Smooth muscle cell (in vitro differentiated cells): ENCODE results near the gene NKAIN2. TPM values are rescaled to one million over a fixed set of nuclear protein-coding genes. Genes with fewer than 3 reads are reported as not detected.

Experiments
- DNase-seq: peaks from one replicate; lab custom pipeline; 2025; ENCODE audit not compliant: unreplicated experiment; lab: John Stamatoyannopoulos, UW
- H2AFZ ChIP-seq: fragments of 200-600 bp; sonication (generic); 2 replicates; pipeline ENCODE4 v1.6.0; 2016; ENCODE audit warnings: antibody characterized with exemption, low read depth, mild to moderate bottlenecking
- H3F3A ChIP-seq: fragments of 200-600 bp; sonication (generic); 2 replicates; pipeline ENCODE4 v1.6.0; 2017; ENCODE audit warnings: antibody characterized with exemption, low read depth
- H3K27ac ChIP-seq: fragments of 200-600 bp; sonication (generic); 2 replicates; pipeline ENCODE4 v1.5.1; 2016; ENCODE audit warnings: low read depth, mild to moderate bottlenecking
- H3K27me3 ChIP-seq: fragments of 200-600 bp; sonication (generic); 2 replicates; pipeline ENCODE4 v1.6.1; 2016; ENCODE audit warnings: low read depth, mild to moderate bottlenecking
- H3K36me3 ChIP-seq: fragments of 200-600 bp; sonication (generic); 2 replicates; pipeline ENCODE4 v1.5.1; 2016; ENCODE audit warnings: low read depth
- H3K4me1 ChIP-seq: fragments of 200-600 bp; sonication (generic); 2 replicates; pipeline ENCODE4 v1.5.1; 2016; ENCODE audit warnings: low read depth
- H3K4me2 ChIP-seq: fragments of 200-600 bp; sonication (generic); 2 replicates; pipeline ENCODE4 v1.6.0; 2016; ENCODE audit warnings: mild to moderate bottlenecking
- H3K4me3 ChIP-seq: fragments of 200-600 bp; sonication (generic); 2 replicates; pipeline ENCODE4 v1.5.1; 2016; ENCODE audit warnings: mild to moderate bottlenecking
- H3K79me2 ChIP-seq: fragments of 200-600 bp; sonication (generic); 2 replicates; pipeline ENCODE4 v1.6.0; 2016; ENCODE audit warnings: low read depth, mild to moderate bottlenecking
- H3K9ac ChIP-seq: fragments of 200-600 bp; sonication (generic); 2 replicates; pipeline ENCODE4 v1.6.0; 2016; ENCODE audit warnings: low read depth
- H3K9me3 ChIP-seq: fragments of 200-600 bp; sonication (generic); replicated peaks from 2 replicates; pipeline ENCODE4 v1.5.1; 2016; ENCODE audit warnings: low read depth
- H4K20me1 ChIP-seq: fragments of 200-600 bp; sonication (generic); 2 replicates; pipeline ENCODE4 v1.6.0; 2016; ENCODE audit warnings: low read depth
- WGBS: methylation state at CpG from one replicate; pipeline ENCODE4 v1.1.7; 2016; ENCODE audit warnings: low lambda C conversion rate; 5-methylcytosine and 5-hydroxymethylcytosine counted together
- polyA plus RNA-seq: library from polyadenylated mRNA; unstranded; fragments of >200 nt; fragmentation: Nextera tagmentation; extraction: Ambion mirVana; gene quantifications from 2 replicates; pipeline ENCODE4 v1.2.1, GENCODE V29; 2016
- total RNA-seq: library from RNA; depleted of rRNA; stranded (reverse); fragments of >200 nt; gene quantifications from 2 replicates; pipeline ENCODE4 v1.2.3, GENCODE V29; 2014
- TF ChIP-seq, protein P1 (sequence below): fragments of 200-600 bp; sonication (generic); IDR thresholded peaks from 2 replicates; pipeline ENCODE4 v1.5.1; 2017; ENCODE audit warnings: borderline replicate concordance, mild to moderate bottlenecking, antibody characterized with exemption; ENCODE audit not compliant: insufficient read depth, poor library complexity, severe bottlenecking

The NKAIN2 gene
- total and polyA plus RNA-seq, 2 experiments from 2014 or later = 0.09 TPM; not detected in 1

DNA sequence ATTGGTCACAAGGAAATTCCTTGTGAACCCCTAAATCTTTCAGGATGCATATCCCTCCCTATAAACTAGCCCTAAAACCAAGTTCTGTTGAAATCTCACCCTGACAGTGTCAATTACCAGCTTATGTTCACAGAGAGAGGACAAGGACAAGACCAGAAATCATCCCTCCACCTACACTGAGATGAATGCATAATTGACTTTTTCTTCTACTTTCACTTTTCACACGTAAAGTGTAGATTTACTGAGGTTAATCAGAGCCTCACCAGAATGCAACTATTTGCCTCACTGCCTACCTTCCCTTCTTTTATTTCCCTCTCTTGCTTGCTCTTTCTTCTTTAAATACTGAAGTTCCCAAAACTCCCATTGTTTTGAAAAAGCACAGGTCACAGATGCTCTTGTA is 15.3 kb upstream of the NKAIN2 start:
- Histone ChIP-seq H3K4me1 (no peaks in the 10 kb centered on the region), H3K4me2 (no peak overlapping the region), H3K27ac (no peak overlapping the region), H4K20me1 (no peaks in the 10 kb centered on the region), H3K36me3 (no peaks in the 10 kb centered on the region), H2AFZ (no peak overlapping the region), H3K9ac (no peak overlapping the region), H3K79me2 (no peaks in the 10 kb centered on the region), H3K4me3 (no peak overlapping the region), H3K9me3 (no peaks in the 10 kb centered on the region), H3K27me3 (no peaks in the 10 kb centered on the region), H3F3A (no peaks in the 10 kb centered on the region)
- TF ChIP-seq, protein P1, sequence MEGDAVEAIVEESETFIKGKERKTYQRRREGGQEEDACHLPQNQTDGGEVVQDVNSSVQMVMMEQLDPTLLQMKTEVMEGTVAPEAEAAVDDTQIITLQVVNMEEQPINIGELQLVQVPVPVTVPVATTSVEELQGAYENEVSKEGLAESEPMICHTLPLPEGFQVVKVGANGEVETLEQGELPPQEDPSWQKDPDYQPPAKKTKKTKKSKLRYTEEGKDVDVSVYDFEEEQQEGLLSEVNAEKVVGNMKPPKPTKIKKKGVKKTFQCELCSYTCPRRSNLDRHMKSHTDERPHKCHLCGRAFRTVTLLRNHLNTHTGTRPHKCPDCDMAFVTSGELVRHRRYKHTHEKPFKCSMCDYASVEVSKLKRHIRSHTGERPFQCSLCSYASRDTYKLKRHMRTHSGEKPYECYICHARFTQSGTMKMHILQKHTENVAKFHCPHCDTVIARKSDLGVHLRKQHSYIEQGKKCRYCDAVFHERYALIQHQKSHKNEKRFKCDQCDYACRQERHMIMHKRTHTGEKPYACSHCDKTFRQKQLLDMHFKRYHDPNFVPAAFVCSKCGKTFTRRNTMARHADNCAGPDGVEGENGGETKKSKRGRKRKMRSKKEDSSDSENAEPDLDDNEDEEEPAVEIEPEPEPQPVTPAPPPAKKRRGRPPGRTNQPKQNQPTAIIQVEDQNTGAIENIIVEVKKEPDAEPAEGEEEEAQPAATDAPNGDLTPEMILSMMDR = no peak
- DNase-seq = no peak
- WGBS = 77% methylated on average over 1 of the region's 1 CpG

DNA sequence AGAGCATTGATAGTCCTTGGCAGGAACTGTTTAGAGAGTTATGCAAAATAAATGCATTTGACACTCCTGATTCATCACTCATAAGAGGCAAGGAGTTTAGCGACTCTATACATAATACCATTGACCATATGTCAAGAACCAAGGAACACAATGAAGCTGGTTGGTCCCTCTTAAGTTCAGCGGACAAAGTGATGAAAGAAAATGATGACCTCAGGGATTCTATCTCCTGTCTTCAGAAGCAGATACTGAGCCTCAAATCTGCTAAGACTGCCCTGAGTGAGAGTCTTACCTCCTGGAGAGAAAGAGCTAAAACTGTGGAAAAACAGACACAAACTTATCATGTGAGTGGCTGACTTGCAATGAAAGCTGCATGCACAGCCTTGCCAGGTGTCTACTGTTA is 9.5 kb upstream of the NKAIN2 start:
- Histone ChIP-seq H4K20me1 (no peaks in the 10 kb centered on the region), H3K4me3 (no peak overlapping the region), H3K4me2 (no peak overlapping the region), H3K4me1 (no peaks in the 10 kb centered on the region), H3F3A (no peaks in the 10 kb centered on the region), H3K9me3 (no peaks in the 10 kb centered on the region), H3K27me3 (no peaks in the 10 kb centered on the region), H2AFZ (no peak overlapping the region), H3K9ac (no peak overlapping the region), H3K79me2 (no peaks in the 10 kb centered on the region), H3K36me3 (no peaks in the 10 kb centered on the region), H3K27ac (no peak overlapping the region)
- TF ChIP-seq, protein P1 = no peak
- 100% methylated on average over 2 of the region's 2 CpGs for WGBS
- no peak for DNase-seq

DNA sequence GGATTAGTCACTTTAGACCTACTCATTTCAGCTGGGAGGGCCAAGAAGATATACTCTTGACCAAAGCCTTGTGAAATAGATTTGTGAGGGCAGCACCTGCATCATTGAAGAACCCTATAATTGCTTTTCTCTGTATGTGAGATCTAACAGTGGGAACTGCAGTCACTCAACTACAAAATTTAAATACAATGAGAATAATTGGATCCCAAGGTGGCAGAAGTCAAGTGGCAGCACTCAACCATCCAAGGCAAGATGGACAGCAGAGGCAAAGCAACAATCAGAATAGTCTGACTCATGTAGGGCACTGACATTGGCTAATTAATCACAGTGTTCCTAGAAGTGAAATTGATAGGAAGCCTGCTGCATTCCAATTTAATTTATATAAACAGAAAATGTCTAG is 8.9 kb upstream of the NKAIN2 start:
- Histone ChIP-seq H4K20me1 (no peaks in the 10 kb centered on the region), H3K27me3 (no peaks in the 10 kb centered on the region), H3K4me2 (no peak overlapping the region), H3K27ac (no peak overlapping the region), H3K9me3 (no peaks in the 10 kb centered on the region), H3K4me1 (no peaks in the 10 kb centered on the region), H3K79me2 (no peaks in the 10 kb centered on the region), H2AFZ (no peak overlapping the region), H3K36me3 (no peaks in the 10 kb centered on the region), H3K9ac (no peak overlapping the region), H3K4me3 (no peak overlapping the region), H3F3A (no peaks in the 10 kb centered on the region)
- TF ChIP-seq, protein P1 = no peak
- no peak for DNase-seq

DNA sequence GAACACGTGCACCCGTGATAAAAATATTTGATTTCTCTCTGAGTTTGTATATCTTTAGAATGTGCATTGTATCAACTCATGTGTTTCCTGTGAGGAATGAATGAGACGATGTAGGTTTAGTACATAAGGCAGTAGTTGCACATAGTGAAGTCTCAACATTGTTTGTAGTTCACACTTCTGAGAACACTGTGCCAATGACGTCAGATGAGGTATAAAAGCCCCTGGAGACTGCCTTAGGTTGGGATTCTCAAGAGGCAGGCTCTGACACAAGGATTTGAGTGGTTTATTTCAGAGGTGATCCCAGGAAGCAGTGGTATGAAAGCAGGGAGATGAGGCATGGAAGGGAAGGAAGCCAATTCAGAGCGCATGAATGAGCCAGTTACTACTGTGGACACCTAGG is 2.6 kb upstream of the NKAIN2 start:
- Histone ChIP-seq H3K4me2 (no peak overlapping the region), H2AFZ (no peak overlapping the region), H3K79me2 (no peaks in the 10 kb centered on the region), H3F3A (no peaks in the 10 kb centered on the region), H3K36me3 (no peaks in the 10 kb centered on the region), H3K27me3 (peaks cover 34% of the 10 kb centered on the region), H3K9ac (no peak overlapping the region), H3K27ac (no peak overlapping the region), H3K9me3 (no peaks in the 10 kb centered on the region), H4K20me1 (no peaks in the 10 kb centered on the region), H3K4me1 (no peaks in the 10 kb centered on the region), H3K4me3 (no peak overlapping the region)
- no peak for DNase-seq
- TF ChIP-seq, protein P1 = no peak
- WGBS = 92% methylated on average over 5 of the region's 5 CpGs
